B cell (primary cell): Measurements from ENCODE around the gene RILP. TPM values are rescaled to one million over a fixed set of nuclear protein-coding genes. Genes with fewer than 3 reads are reported as not detected.

Source experiments
- ATAC-seq: fragments of 200-7000 bp; cut with Tn5 transposase; one replicate; pipeline ENCODE4 v1.10.0; 2021; ENCODE audit warnings: low read depth, mild to moderate bottlenecking, moderate number of reproducible peaks, moderate library complexity
- CTCF ChIA-PET: fragments of 350-600 bp; sonication (Branson Sonifier 250); formaldehyde crosslinking; loops from one replicate; lab custom pipeline; 2021; ENCODE audit warnings: antibody characterized with exemption, inconsistent platforms; lab: Charles Lee
- POLR2A ChIA-PET: fragments of 350-600 bp; sonication (Branson Sonifier 250); formaldehyde crosslinking; loops from one replicate; lab custom pipeline; 2021; ENCODE audit warnings: antibody characterized with exemption; lab: Charles Lee
- DNase-seq: peaks from one replicate; pipeline ENCODE4 v3.0.0; 2013
- H2AFZ ChIP-seq: 2 replicates; pipeline ENCODE4 v1.6.1; 2012; ENCODE audit warnings: mild to moderate bottlenecking, low read depth, low read length; ENCODE audit not compliant: insufficient read depth, poor library complexity, severe bottlenecking
- H3K27ac ChIP-seq, 2 donors: 1 replicate in 1 of 2; 2 replicates in 1 of 2; pipeline ENCODE4 v1.5.1; 2012 to 2013; ENCODE audit warnings: low read length in 2 of 2, mild to moderate bottlenecking in 2 of 2, moderate library complexity in 1 of 2
- H3K27me3 ChIP-seq, 4 experiments: fragments of 200-600 bp in 1 of 4; sonication (generic) in 1 of 4; replicated peaks in 1 of 4; 1 replicate in 2 of 4; 2 replicates in 2 of 4; pipeline versions ENCODE4 v1.6.1 to v1.7.0; 2013 to 2016; ENCODE audit warnings: low read length in 3 of 4, mild to moderate bottlenecking in 2 of 4, mixed read lengths in 1 of 4, moderate library complexity in 1 of 4; ENCODE audit not compliant: insufficient read depth in 4 of 4, control insufficient read depth in 3 of 4; ENCODE audit errors: control extremely low read depth in 1 of 4
- H3K36me3 ChIP-seq, 2 experiments: replicated peaks in 1 of 2; 1 replicate in 1 of 2; 2 replicates in 1 of 2; pipeline versions ENCODE4 v1.6.1 to v1.7.1; 2013; ENCODE audit warnings: low read length in 1 of 2; ENCODE audit not compliant: insufficient read depth in 2 of 2, control insufficient read depth in 1 of 2; ENCODE audit errors: control extremely low read depth in 1 of 2, extremely low read depth in 1 of 2
- H3K4me1 ChIP-seq, 2 donors: fragments of 200-600 bp in 1 of 2; sonication (generic) in 1 of 2; 1 replicate in 1 of 2; 2 replicates in 1 of 2; pipeline versions ENCODE4 v1.5.1 to v1.6.1; 2013 to 2017; ENCODE audit warnings: low read length in 2 of 2; ENCODE audit not compliant: control insufficient read depth in 2 of 2, insufficient read depth in 2 of 2
- H3K4me2 ChIP-seq: replicated peaks from 2 replicates; pipeline ENCODE3; 2012; ENCODE audit warnings: mild to moderate bottlenecking, low read depth, low read length; ENCODE audit not compliant: poor library complexity, severe bottlenecking
- H3K4me3 ChIP-seq, 5 experiments: fragments of 200-600 bp in 1 of 5; sonication (generic) in 1 of 5; 1 replicate in 3 of 5; 2 replicates in 2 of 5; pipeline versions ENCODE4 v1.5.1 to v1.7.0; 2011 to 2016; ENCODE audit warnings: low read length in 4 of 5, mild to moderate bottlenecking in 4 of 5, low read depth in 2 of 5, control low read depth in 1 of 5, moderate library complexity in 1 of 5; ENCODE audit not compliant: insufficient read depth in 1 of 5; ENCODE audit errors: control extremely low read depth in 1 of 5, extremely low read depth in 1 of 5
- H3K79me2 ChIP-seq: fragments of 200-600 bp; sonication (generic); one replicate; pipeline ENCODE4 v1.6.0; 2016; ENCODE audit warnings: low read length; ENCODE audit not compliant: control insufficient read depth, insufficient read depth
- H3K9ac ChIP-seq: fragments of 200-600 bp; sonication (generic); 2 replicates; pipeline ENCODE4 v1.6.1; 2017; ENCODE audit warnings: mild to moderate bottlenecking, low read length, moderate library complexity
- H3K9me3 ChIP-seq, 3 donors: one replicate each; pipeline versions ENCODE4 v1.6.1 to v1.7.1; 2013; ENCODE audit warnings: low read length in 2 of 3; ENCODE audit not compliant: control insufficient read depth in 2 of 3, insufficient read depth in 1 of 3; ENCODE audit errors: control extremely low read depth in 1 of 3
- H4K20me1 ChIP-seq: 2 replicates; pipeline ENCODE4 v1.6.0; 2012; ENCODE audit warnings: mild to moderate bottlenecking, low read length; ENCODE audit not compliant: insufficient read depth, control insufficient read depth, poor library complexity, severe bottlenecking
- H3K27ac Mint-ChIP-seq: one replicate; pipeline ENCODE4 v1.8.0; 2021; ENCODE audit warnings: mixed read lengths
- H3K27me3 Mint-ChIP-seq: one replicate; pipeline ENCODE4 v1.8.0; 2021; ENCODE audit warnings: mixed read lengths
- H3K4me1 Mint-ChIP-seq: one replicate; pipeline ENCODE4 v1.8.0; 2021; ENCODE audit warnings: mixed read lengths
- H3K4me3 Mint-ChIP-seq: one replicate; pipeline ENCODE4 v1.8.0; 2021; ENCODE audit warnings: mixed read lengths
- H3K9me3 Mint-ChIP-seq: one replicate; pipeline ENCODE4 v1.8.0; 2022; ENCODE audit warnings: mixed read lengths; ENCODE audit not compliant: insufficient read depth
- CTCF ChIP-seq: fragments of 200-600 bp; IDR thresholded peaks from one replicate; pipeline ENCODE4 v1.8.0; 2022; ENCODE audit warnings: antibody characterized with exemption, mild to moderate bottlenecking
- EZH2 ChIP-seq: IDR thresholded peaks from 2 replicates; pipeline ENCODE4 v1.6.1; 2012; ENCODE audit warnings: borderline replicate concordance, low read depth, mild to moderate bottlenecking, moderate library complexity, low read length; ENCODE audit not compliant: insufficient read depth, poor library complexity, severe bottlenecking
- WGBS: methylation state at CpG from one replicate; pipeline ENCODE4 v1.1.5; 2013; ENCODE audit warnings: missing lambda C conversion rate; ENCODE audit not compliant: insufficient coverage; 5-methylcytosine and 5-hydroxymethylcytosine counted together
- intact Hi-C: fragments of 100-400 bp; cut with micrococcal nuclease; formaldehyde crosslinking; loops from one replicate; pipeline ENCODE4 v1.10.0; 2022
- polyA plus RNA-seq: library from polyadenylated mRNA; depleted of rRNA; stranded (reverse); fragments of >200 nt; gene quantifications from 2 replicates; pipeline ENCODE4 v1.2.3, GENCODE V29; 2012
- total RNA-seq, 2 donors: library from RNA; stranded (reverse); fragments of 120-200 nt in 1 of 2; gene quantifications; 1 replicate in 1 of 2; 2 replicates in 1 of 2; pipeline versions ENCODE4 v1.2.3 to v1.2.4, GENCODE V29; 2013 to 2022

Gene RILP
- total and polyA plus RNA-seq, 2 donors (not counting 1 experiment from before 2014, with no cell fraction given), result 1.1 to 7.0 TPM

DNA sequence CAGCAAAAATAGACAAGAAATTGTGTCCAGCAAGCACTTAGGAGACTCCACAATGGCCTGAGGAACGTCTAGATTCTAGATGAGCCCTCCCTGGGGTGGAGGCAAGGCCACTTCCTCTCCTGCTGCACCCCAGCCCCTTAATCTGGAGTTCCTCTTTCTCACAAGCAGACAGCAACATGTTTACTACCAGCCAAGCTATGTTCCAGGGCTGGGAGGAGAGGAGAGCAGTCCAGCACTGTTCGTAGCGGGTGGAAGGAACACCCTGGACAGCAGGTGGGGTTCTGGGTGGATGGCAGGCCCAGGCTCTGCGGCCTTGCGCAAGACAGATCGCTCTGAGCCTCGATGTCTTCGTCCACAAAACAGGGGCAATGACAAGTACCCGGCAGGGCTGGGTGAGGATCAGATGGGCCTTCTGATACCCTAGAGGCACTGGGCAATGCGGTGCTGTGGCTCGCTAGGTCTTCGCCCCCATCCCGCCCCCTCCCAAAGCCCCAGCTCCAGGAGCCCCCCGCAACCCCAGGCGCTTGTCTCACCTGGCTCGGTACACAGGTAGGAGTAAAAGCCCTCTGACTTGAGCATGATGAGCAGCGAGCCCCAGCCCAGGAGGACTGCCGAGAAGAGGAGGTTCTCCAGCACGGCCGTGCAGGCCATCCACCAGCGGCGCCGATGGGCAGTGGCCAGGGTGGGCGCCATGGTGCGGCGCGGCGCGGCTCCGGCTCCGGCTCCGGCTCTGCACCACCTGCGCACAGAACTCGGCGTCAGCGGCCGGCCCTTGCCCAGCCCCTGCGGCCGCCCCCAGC lies 22.3 kb downstream of the RILP start:
- Histone ChIP-seq H3K36me3 (peaks cover 0 to 22% of the 10 kb centered on the region in 2 experiments), H2AFZ (peak overlapping the region; percentile 62), H3K9me3 (peaks cover 0 to 7% (median 0%) of the 10 kb centered on the region in 3 donors), H3K27me3 (no peaks in the 10 kb centered on the region), H3K79me2 (peaks cover 50% of the 10 kb centered on the region), H4K20me1 (no peaks in the 10 kb centered on the region), H3K27ac (peak overlapping the region; percentile 73 to 94), H3K9ac (peak overlapping the region; percentile 87), H3K4me3 (peak overlapping the region; percentile 59 to 97 (median 92)), H3K4me2 (peak overlapping the region; percentile 100), H3K4me1 (peaks cover 49 to 57% of the 10 kb centered on the region in 2 donors)
- intact Hi-C loops, result loop anchor here (5.0 kb wide), 1 partner anchor 775 kb away; the partner anchor contains the start of gene MNT
- Mint-ChIP-seq H3K27ac (peak overlapping the region; percentile 97), H3K27me3 (no peaks in the 10 kb centered on the region), H3K9me3 (no peaks in the 10 kb centered on the region), H3K4me3 (peak overlapping the region; percentile 94), H3K4me1 (peaks cover 49% of the 10 kb centered on the region)
- peak; percentile 21 for ATAC-seq
- DNase-seq, result peak; percentile 81
- ChIA-PET POLR2A (interaction anchor here (0.5 to 7.3 kb wide), 24 partner anchors 9 to 223 kb away, joined by 3 to 127 read pairs (median 4); partner anchors contain the start of genes INPP5K, PITPNA and RILP), CTCF (interaction anchor here (0.6 to 10.4 kb wide), 8 partner anchors 12 to 65 kb away, joined by 3 to 326 read pairs (median 6); partner anchors contain the start of genes PITPNA, RILP and SCARF1)
- no peak for TF ChIP-seq EZH2
- no peak for TF ChIP-seq CTCF
- under 1% methylated on average over 35 of the region's 39 CpGs for WGBS
